HUES6 (cell line): ENCODE data around the gene ECPAS.
"Not testable (repeated sequence)": the region's sequence is repeated elsewhere in the genome, so short reads cannot be mapped to it uniquely, and the experiment has no call there.

Experiments
- H3K27ac ChIP-seq: 2 replicates; pipeline ENCODE4 v1.7.0; 2013; ENCODE audit warnings: low read depth, mild to moderate bottlenecking, low read length, inconsistent platforms
- H3K27me3 ChIP-seq: 2 replicates; pipeline ENCODE4 v1.6.1; 2013; ENCODE audit warnings: low read length; ENCODE audit not compliant: control insufficient read depth, insufficient read depth
- H3K36me3 ChIP-seq: 2 replicates; pipeline ENCODE4 v1.6.1; 2013; ENCODE audit warnings: low read length; ENCODE audit not compliant: control insufficient read depth, insufficient read depth
- H3K4me1 ChIP-seq: 2 replicates; pipeline ENCODE4 v1.6.1; 2013; ENCODE audit warnings: low read length; ENCODE audit not compliant: control insufficient read depth, insufficient read depth
- H3K4me3 ChIP-seq: 2 replicates; pipeline ENCODE4 v1.5.1; 2013; ENCODE audit warnings: low read depth, low read length
- H3K9ac ChIP-seq: one replicate; pipeline ENCODE4 v1.6.1; 2013; ENCODE audit warnings: mild to moderate bottlenecking, low read length
- H3K9me3 ChIP-seq: 2 replicates; pipeline ENCODE4 v1.6.1; 2013; ENCODE audit warnings: low read depth, low read length; ENCODE audit not compliant: control insufficient read depth, insufficient read depth

ECPAS gene

GRCh38 chr9:111483858-111484571, at the start of gene ECPAS:
Gene ECPAS (minus strand): TSS chr9:111484383. CDS start chr9:111472918, 11,465 bp downstream.
- Histone ChIP-seq H3K27me3 (no peaks in the 10 kb centered on the region), H3K4me3 (peak within 1 kb of the TSS; percentile 82), H3K9me3 (no peaks in the 10 kb centered on the region), H3K27ac (peak within 1 kb of the TSS; percentile 81; the same call in 1 of the 2 replicates), H3K9ac (peak within 1 kb of the TSS; percentile 72), H3K4me1 (peaks cover 17% of the 10 kb centered on the region), H3K36me3 (no peaks in the 10 kb centered on the region)

- Histone ChIP-seq H3K36me3 (peaks cover 82% of the 10 kb centered on the region), H3K27me3 (no peaks in the 10 kb centered on the region), H3K27ac (no peak overlapping the region; the same call in 1 of the 2 replicates), H3K4me3 (no peak overlapping the region), H3K4me1 (peaks cover 23% of the 10 kb centered on the region), H3K9ac (no peak overlapping the region), H3K9me3 (peaks cover 40% of the 10 kb centered on the region)
Observed at GRCh38 chr9:111533099-111533790, 49.1 kb upstream of the ECPAS start.

GRCh38 chr9:111531716-111532115, 47.5 kb upstream of the ECPAS start:
- Histone ChIP-seq H3K27me3 (no peaks in the 10 kb centered on the region), H3K4me1 (peaks cover 37% of the 10 kb centered on the region), H3K9me3 (peaks cover 27% of the 10 kb centered on the region), H3K4me3 (no peak overlapping the region), H3K9ac (no peak overlapping the region), H3K27ac (no peak overlapping the region), H3K36me3 (peaks cover 78% of the 10 kb centered on the region)

GRCh38 chr9:111529787-111530186, 45.6 kb upstream of the ECPAS start:
- H3K4me1 ChIP-seq, result peaks cover 41% of the 10 kb centered on the region
- peak overlapping the region; percentile 34 for H3K4me3 ChIP-seq
- peaks cover 16% of the 10 kb centered on the region; the same call in 1 of the 2 replicates for H3K9me3 ChIP-seq
- H3K9ac ChIP-seq, result peak overlapping the region; percentile 44
- no peaks in the 10 kb centered on the region for H3K27me3 ChIP-seq
- H3K27ac ChIP-seq, result peak overlapping the region; percentile 97
- H3K36me3 ChIP-seq, result peaks cover 61% of the 10 kb centered on the region

GRCh38 chr9:111527347-111527746, 43.2 kb upstream of the ECPAS start:
- peak overlapping the region; percentile 65 for H3K9ac ChIP-seq
- H3K36me3 ChIP-seq, result peaks cover 37% of the 10 kb centered on the region
- H3K4me1 ChIP-seq, result peaks cover 45% of the 10 kb centered on the region
- H3K4me3 ChIP-seq, result no peak overlapping the region
- peaks cover 3% of the 10 kb centered on the region; the same call in 1 of the 2 replicates for H3K9me3 ChIP-seq
- H3K27me3 ChIP-seq, result no peaks in the 10 kb centered on the region
- peak overlapping the region; percentile 97 for H3K27ac ChIP-seq

- Histone ChIP-seq H3K4me3 (peak within 1 kb of the TSS; percentile 78), H3K36me3 (peaks cover 20% of the 10 kb centered on the region), H3K27ac (peak within 1 kb of the TSS; percentile 41; the same call in 1 of the 2 replicates), H3K4me1 (peaks cover 38% of the 10 kb centered on the region), H3K9me3 (no peaks in the 10 kb centered on the region), H3K9ac (peak within 1 kb of the TSS; percentile 85), H3K27me3 (no peaks in the 10 kb centered on the region)
Observed at GRCh38 chr9:111525056-111525977, 41.1 kb upstream of the ECPAS start, which contains the start of gene ZNF483. Gene ZNF483 (plus strand): TSS chr9:111525179. CDS start chr9:111527396, 2,217 bp downstream.

GRCh38 chr9:111524731-111525055, 40.5 kb upstream of the ECPAS start:
- Histone ChIP-seq H3K4me3 (peak overlapping the region; percentile 78), H3K9ac (peak overlapping the region; percentile 85), H3K27ac (no peak overlapping the region)

GRCh38 chr9:111516061-111516465, 31.9 kb upstream of the ECPAS start:
- Histone ChIP-seq H3K27ac (no peak overlapping the region), H3K9me3 (peaks cover 8% of the 10 kb centered on the region; the same call in 1 of the 2 replicates), H3K36me3 (no peaks in the 10 kb centered on the region), H3K27me3 (no peaks in the 10 kb centered on the region), H3K4me1 (no peaks in the 10 kb centered on the region; the same call in 1 of the 2 replicates), H3K9ac (no peak overlapping the region), H3K4me3 (no peak overlapping the region)

More at GRCh38 chr9:111524731-111525055, 40.5 kb upstream of the ECPAS start:
- Histone ChIP-seq H3K9me3 (no peaks in the 10 kb centered on the region), H3K4me1 (peaks cover 34% of the 10 kb centered on the region), H3K36me3 (peaks cover 16% of the 10 kb centered on the region), H3K27me3 (no peaks in the 10 kb centered on the region)

- H3K4me1 ChIP-seq, result no peaks in the 10 kb centered on the region; the same call in 1 of the 2 replicates
- H3K27ac ChIP-seq, result no peak overlapping the region
- H3K9ac ChIP-seq, result no peak overlapping the region
- H3K27me3 ChIP-seq, result no peaks in the 10 kb centered on the region
- peaks cover 18% of the 10 kb centered on the region for H3K9me3 ChIP-seq
- H3K36me3 ChIP-seq, result no peaks in the 10 kb centered on the region
- H3K4me3 ChIP-seq, result no peak overlapping the region
Observed at GRCh38 chr9:111514967-111515366, 30.8 kb upstream of the ECPAS start.

- not testable (repeated sequence) for H3K4me1 ChIP-seq, H3K27me3 ChIP-seq, H3K36me3 ChIP-seq, H3K9ac ChIP-seq, H3K27ac ChIP-seq, H3K4me3 ChIP-seq
- peaks cover 20% of the 10 kb centered on the region for H3K9me3 ChIP-seq
Observed at GRCh38 chr9:111511581-111511980, 27.4 kb upstream of the ECPAS start.
